Stimulated activated CD4-positive, alpha-beta T cell treated with anti-CD3 and anti-CD28 coated beads, TNF-alpha, amount 100 ng/mL, for 24 hours (primary cell): ENCODE results near the gene SLC5A11.

ENCODE experiments used
- DNase-seq, 3 experiments: peaks; one replicate each; pipeline ENCODE4 v3.0.0-alpha.2; 2020; ENCODE audit warnings: low read depth in 3 of 3

The SLC5A11 gene

GRCh38 chr16:24918641-24919040 is 72.9 kb downstream of the SLC5A11 start:
- no peak for DNase-seq

- DNase-seq: no peak
Observed at GRCh38 chr16:24919536-24919935, 73.8 kb downstream of the SLC5A11 start.

- no peak for DNase-seq
Observed at GRCh38 chr16:24920568-24920967, 74.8 kb downstream of the SLC5A11 start.

- DNase-seq: no peak
Observed at GRCh38 chr16:24921229-24921628, 75.5 kb downstream of the SLC5A11 start.

- DNase-seq: no peak
Observed at GRCh38 chr16:24925163-24925562, 79.4 kb downstream of the SLC5A11 start.

GRCh38 chr16:24929409-24929808 is 83.6 kb downstream of the SLC5A11 start:
- DNase-seq: no peak

GRCh38 chr16:24930440-24930839 is 84.7 kb downstream of the SLC5A11 start:
- DNase-seq: no peak

GRCh38 chr16:24931091-24931490 is 85.3 kb downstream of the SLC5A11 start:
- no peak for DNase-seq

- no peak for DNase-seq
Observed at GRCh38 chr16:24935336-24935735, 89.6 kb downstream of the SLC5A11 start.

GRCh38 chr16:24936151-24936550 is 90.4 kb downstream of the SLC5A11 start:
- DNase-seq: no peak

GRCh38 chr16:24939224-24939623 is 93.5 kb downstream of the SLC5A11 start:
- no peak for DNase-seq

GRCh38 chr16:24939738-24940137 is 94.0 kb downstream of the SLC5A11 start:
- DNase-seq: no peak

- no peak for DNase-seq
Observed at GRCh38 chr16:24943471-24943870, 97.7 kb downstream of the SLC5A11 start.

GRCh38 chr16:24944206-24944605 is 98.4 kb downstream of the SLC5A11 start:
- no peak for DNase-seq

- DNase-seq: no peak
Observed at GRCh38 chr16:24946155-24946554, 100.4 kb downstream of the SLC5A11 start.

GRCh38 chr16:24950275-24950674 is 104.5 kb downstream of the SLC5A11 start:
- no peak for DNase-seq

GRCh38 chr16:24953306-24953705 is 107.5 kb downstream of the SLC5A11 start:
- no peak for DNase-seq

- DNase-seq: no peak
Observed at GRCh38 chr16:24953721-24954120, 108.0 kb downstream of the SLC5A11 start.

- DNase-seq: no peak
Observed at GRCh38 chr16:24954137-24954536, 108.4 kb downstream of the SLC5A11 start.

- DNase-seq: no peak
Observed at GRCh38 chr16:24955975-24956731, 110.4 kb downstream of the SLC5A11 start.

- DNase-seq: no peak
Observed at GRCh38 chr16:24957887-24958286, 112.1 kb downstream of the SLC5A11 start.
